GM23248 (cell line): ENCODE results near the gene NGF.

ENCODE experiments used
- EZH2 ChIP-seq: fragments of 200-600 bp; sonication (generic); IDR thresholded peaks from 2 replicates; pipeline ENCODE4 v1.6.1; 2018; ENCODE audit warnings: antibody characterized with exemption, mild to moderate bottlenecking; ENCODE audit not compliant: insufficient read depth, poor library complexity, severe bottlenecking
- EZH2phosphoT487 ChIP-seq: fragments of 200-600 bp; sonication (generic); IDR thresholded peaks from 2 replicates; pipeline ENCODE4 v1.6.1; 2018; ENCODE audit warnings: antibody characterized with exemption, moderate library complexity, mild to moderate bottlenecking, low read depth; ENCODE audit not compliant: insufficient read depth

DNA sequence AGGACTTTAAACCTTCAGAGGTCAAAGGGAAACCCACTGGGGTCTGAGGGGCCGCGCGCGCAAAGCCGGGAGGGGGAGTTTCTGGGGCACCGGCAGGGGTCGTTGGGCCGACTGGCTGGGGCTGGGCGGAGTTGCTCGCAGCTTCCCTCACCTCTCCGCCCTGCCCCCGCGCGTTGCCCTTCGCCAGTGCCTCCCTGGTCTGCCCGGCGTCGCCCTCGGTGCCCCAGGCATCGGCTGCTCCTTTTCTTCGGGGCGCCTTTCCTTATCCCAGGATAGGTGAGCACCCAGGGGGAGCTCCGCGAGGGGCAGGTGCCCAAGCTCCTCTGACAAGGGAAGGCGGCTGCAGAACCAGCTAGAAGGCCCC, 390 bp upstream of the NGF start:
- TF ChIP-seq EZH2 (no peak), EZH2phosphoT487 (no peak)
